Measurements from ENCODE around the gene NTM. TPM values are rescaled to one million over a fixed set of nuclear protein-coding genes. Genes with fewer than 3 reads are reported as not detected.

NTM gene
- total RNA-seq, 4 donors from 2014 or later, result 1.4 to 2.8 (median 1.7) TPM

GRCh38 chr11:131922220-131922619 is 551.8 kb downstream of the NTM start:
- DNase-seq, result no peak
- H3K36me3 ChIP-seq, result no peaks in the 10 kb centered on the region
- no peak overlapping the region for H3K27ac ChIP-seq
- H3K4me1 ChIP-seq, result peaks cover 0 to 3% (median 0%) of the 10 kb centered on the region in 4 donors
- no peaks in the 10 kb centered on the region for H3K9me3 ChIP-seq
- H3K4me3 ChIP-seq, result no peak overlapping the region
- H3K27me3 ChIP-seq, result no peaks in the 10 kb centered on the region
- no peak for TF ChIP-seq POLR2A (IDR thresholded peaks at IDR 0.05)
- no peak for TF ChIP-seq CTCF (IDR thresholded peaks at IDR 0.05)

DNA sequence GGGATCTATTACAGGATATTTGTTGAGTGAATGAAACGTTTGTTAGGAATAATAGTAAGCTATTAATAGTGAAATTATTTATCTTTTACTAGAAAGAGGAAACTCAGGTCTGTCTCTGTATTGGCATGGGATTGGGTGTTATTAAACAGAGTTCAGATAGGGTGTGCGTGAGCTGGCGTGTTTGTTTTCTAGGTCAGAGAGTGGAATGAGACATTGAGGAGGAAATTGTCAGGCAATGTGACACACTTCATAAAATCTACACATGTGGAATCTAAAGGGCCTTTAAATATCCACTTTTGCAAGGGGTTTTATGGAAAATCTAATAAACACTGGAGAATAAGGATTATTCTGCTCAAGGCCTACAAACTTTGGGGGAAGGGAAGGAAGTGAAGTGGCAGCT is 552.9 kb downstream of the NTM start:
- H3K4me3 ChIP-seq, result no peak overlapping the region
- H3K27me3 ChIP-seq, result no peaks in the 10 kb centered on the region
- no peaks in the 10 kb centered on the region for H3K36me3 ChIP-seq
- TF ChIP-seq CTCF (IDR thresholded peaks at IDR 0.05) (no peak), POLR2A (IDR thresholded peaks at IDR 0.05) (no peak)
- H3K9me3 ChIP-seq, result no peaks in the 10 kb centered on the region
- peaks cover 0 to 3% (median 0%) of the 10 kb centered on the region in 4 donors for H3K4me1 ChIP-seq
- H3K27ac ChIP-seq, result no peak overlapping the region
- no peak for DNase-seq

- Histone ChIP-seq H3K27me3 (no peaks in the 10 kb centered on the region), H3K27ac (no peak overlapping the region), H3K36me3 (no peaks in the 10 kb centered on the region), H3K9me3 (no peaks in the 10 kb centered on the region), H3K4me3 (no peak overlapping the region), H3K4me1 (peaks cover 0 to 3% (median 0%) of the 10 kb centered on the region in 4 donors)
- DNase-seq, result no peak
- TF ChIP-seq POLR2A (IDR thresholded peaks at IDR 0.05) (no peak), CTCF (IDR thresholded peaks at IDR 0.05) (no peak)
Measured at GRCh38 chr11:131924001-131924400, 553.6 kb downstream of the NTM start.

- Histone ChIP-seq H3K36me3 (no peaks in the 10 kb centered on the region), H3K4me1 (peaks cover 0 to 3% (median 0%) of the 10 kb centered on the region in 4 donors), H3K27me3 (no peaks in the 10 kb centered on the region), H3K4me3 (no peak overlapping the region), H3K27ac (no peak overlapping the region), H3K9me3 (no peaks in the 10 kb centered on the region)
- no peak for DNase-seq
- no peak for TF ChIP-seq POLR2A (IDR thresholded peaks at IDR 0.05)
- TF ChIP-seq CTCF (IDR thresholded peaks at IDR 0.05), result no peak
Measured at GRCh38 chr11:131924457-131925201, 554.2 kb downstream of the NTM start.

DNA sequence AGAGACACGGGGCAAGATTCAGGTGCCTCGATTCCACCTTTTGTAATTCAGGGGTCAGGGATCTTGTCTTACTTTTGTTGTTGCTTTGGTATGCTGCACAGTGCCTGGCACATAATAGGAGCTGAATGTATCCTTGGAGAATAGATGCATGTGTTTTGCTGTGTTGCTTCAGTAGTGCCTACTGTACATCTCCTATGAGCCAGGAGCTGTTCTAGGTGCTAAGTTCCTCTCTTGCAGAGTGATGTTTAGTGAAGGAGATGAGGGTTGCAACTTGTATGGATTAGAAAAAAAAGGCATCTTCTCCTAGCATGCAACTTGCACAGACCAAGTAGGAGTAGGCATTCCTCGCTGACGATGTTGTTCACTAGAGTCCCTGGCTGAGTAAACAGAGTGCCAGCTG is 555.4 kb downstream of the NTM start:
- no peak for DNase-seq
- no peaks in the 10 kb centered on the region for H3K27me3 ChIP-seq
- H3K9me3 ChIP-seq, result no peaks in the 10 kb centered on the region
- H3K4me3 ChIP-seq, result no peak overlapping the region
- no peak overlapping the region for H3K27ac ChIP-seq
- no peaks in the 10 kb centered on the region for H3K36me3 ChIP-seq
- TF ChIP-seq CTCF (IDR thresholded peaks at IDR 0.05) (no peak), POLR2A (IDR thresholded peaks at IDR 0.05) (no peak)
- peaks cover 0 to 3% (median 0%) of the 10 kb centered on the region in 4 donors for H3K4me1 ChIP-seq

All from Peyer's patch (tissue), 4 donors.